Subcutaneous adipose tissue (tissue), 4 donors: ENCODE results near the gene EIF3A. TPM values are rescaled to one million over a fixed set of nuclear protein-coding genes. Genes with fewer than 3 reads are reported as not detected.

ENCODE experiments used
- CTCF ChIP-seq: fragments of 450-650 bp; IDR thresholded peaks from one replicate; pipeline ENCODE4 v1.5.1; 2016; ENCODE audit warnings: low read depth, mild to moderate bottlenecking, control low read depth, antibody characterized with exemption, moderate library complexity
- total RNA-seq, 4 donors: library from RNA; depleted of rRNA; stranded (reverse); fragments of >200 nt; gene quantifications; one replicate each; pipeline ENCODE4 v1.1.0, GENCODE V29; 2016

EIF3A gene
- total RNA-seq, 4 donors from 2014 or later, result 129 to 174 (median 157) TPM

DNA sequence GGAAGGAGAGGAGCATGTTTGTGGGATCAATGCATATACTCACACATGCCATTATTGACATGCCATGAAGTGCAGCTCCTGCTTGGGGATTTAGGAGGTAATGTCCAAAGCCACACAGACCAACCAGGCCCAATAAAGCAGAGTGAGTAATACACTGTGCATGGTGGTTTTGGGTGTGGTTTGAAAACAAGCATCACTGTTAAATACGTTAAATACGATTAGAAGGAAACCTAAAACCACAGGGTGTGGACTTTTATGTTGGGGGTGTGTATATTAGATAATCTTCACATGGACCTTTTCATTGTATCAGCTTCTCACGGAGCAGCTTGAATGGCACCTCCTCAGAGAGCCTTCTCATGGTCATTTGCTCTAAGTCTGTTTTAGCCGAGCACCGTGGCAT is 10.4 kb upstream of the EIF3A start:
- no peak for TF ChIP-seq CTCF

GRCh38 chr10:119090026-119090795 is 9.6 kb upstream of the EIF3A start:
- TF ChIP-seq CTCF, result no peak

GRCh38 chr10:119087271-119087882 is 6.8 kb upstream of the EIF3A start:
- TF ChIP-seq CTCF, result no peak

DNA sequence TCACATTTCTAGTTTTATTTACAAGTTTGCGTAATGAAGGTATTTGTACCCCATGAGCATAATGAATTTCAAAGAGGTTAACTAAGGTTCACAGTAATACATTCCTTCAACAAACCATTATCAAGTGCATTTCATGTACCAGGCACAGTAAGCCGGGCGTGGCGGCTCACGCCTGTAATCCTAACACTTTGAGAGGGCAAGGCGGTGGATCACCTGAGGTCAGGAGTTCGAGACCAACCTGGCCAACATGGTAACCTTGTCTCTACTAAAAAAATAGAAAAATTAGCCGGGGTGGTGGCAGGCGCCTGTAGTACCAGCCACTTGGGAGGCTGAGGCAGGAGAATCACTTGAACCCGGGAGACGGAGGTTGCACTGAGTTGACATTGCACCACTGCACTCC is 4.3 kb upstream of the EIF3A start:
- TF ChIP-seq CTCF, result no peak

GRCh38 chr10:119079599-119080520 is 757 bp downstream of the EIF3A start:
- TF ChIP-seq CTCF, result no peak

- TF ChIP-seq CTCF, result no peak
These were observed 2.0 kb downstream of the EIF3A start for GRCh38 chr10:119078422-119079179.
